DOHH2 (cell line): ENCODE measurements around the gene PRRG3.

Source experiments
- H3F3A ChIP-seq: fragments of 200-600 bp; sonication (generic), shearing (Covaris generic); 2 replicates; pipeline ENCODE4 v1.6.0; 2016; ENCODE audit warnings: antibody characterized with exemption, mild to moderate bottlenecking; ENCODE audit not compliant: control insufficient read depth, insufficient read depth
- H3K27ac ChIP-seq: fragments of 200-600 bp; sonication (generic); 2 replicates; pipeline ENCODE4 v1.5.1; 2014; ENCODE audit warnings: low read depth, mild to moderate bottlenecking, low read length, moderate library complexity
- H3K27me3 ChIP-seq: fragments of 200-600 bp; sonication (generic); 2 replicates; pipeline ENCODE4 v1.6.1; 2014; ENCODE audit warnings: mild to moderate bottlenecking, low read length, mixed read lengths; ENCODE audit not compliant: control insufficient read depth
- H3K36me3 ChIP-seq: fragments of 200-600 bp; sonication (generic); 2 replicates; pipeline ENCODE4 v1.6.1; 2014; ENCODE audit warnings: mild to moderate bottlenecking, low read length, moderate library complexity, mixed read lengths; ENCODE audit not compliant: control insufficient read depth
- H3K4me1 ChIP-seq: fragments of 200-600 bp; sonication (generic); 2 replicates; pipeline ENCODE4 v1.6.1; 2014; ENCODE audit warnings: mild to moderate bottlenecking, low read length, mixed read lengths; ENCODE audit not compliant: control insufficient read depth
- H3K4me2 ChIP-seq: fragments of 200-600 bp; sonication (generic); 2 replicates; pipeline ENCODE4 v1.6.0; 2014; ENCODE audit warnings: mild to moderate bottlenecking, low read length, moderate library complexity
- H3K4me3 ChIP-seq: fragments of 200-600 bp; sonication (generic); 2 replicates; pipeline ENCODE4 v1.5.1; 2014; ENCODE audit warnings: mild to moderate bottlenecking, low read length, mixed read lengths
- H3K79me2 ChIP-seq: fragments of 200-600 bp; sonication (generic); 2 replicates; pipeline ENCODE4 v1.6.1; 2014; ENCODE audit warnings: mild to moderate bottlenecking, low read length, mixed read lengths; ENCODE audit not compliant: control insufficient read depth
- H3K9me2 ChIP-seq: fragments of 200-600 bp; sonication (generic); replicated peaks from 2 replicates; pipeline ENCODE4 v1.6.1; 2014; ENCODE audit warnings: mild to moderate bottlenecking, low read length, mixed read lengths; ENCODE audit not compliant: control insufficient read depth
- H3K9me3 ChIP-seq: fragments of 200-600 bp; sonication (generic); 2 replicates; pipeline ENCODE4 v1.6.1; 2014; ENCODE audit warnings: antibody characterized with exemption, low read length, mixed read lengths; ENCODE audit not compliant: control insufficient read depth, insufficient read depth
- H4K20me1 ChIP-seq: fragments of 200-600 bp; sonication (generic); 2 replicates; pipeline ENCODE4 v1.6.0; 2014; ENCODE audit warnings: low read depth, mild to moderate bottlenecking, antibody characterized with exemption, low read length, moderate library complexity; ENCODE audit not compliant: control insufficient read depth, insufficient read depth
- CTCF ChIP-seq: fragments of 200-600 bp; sonication (generic); IDR thresholded peaks from one replicate; pipeline ENCODE4 v1.5.1; 2014; ENCODE audit warnings: antibody characterized with exemption, mild to moderate bottlenecking, low read depth, low read length; ENCODE audit not compliant: poor library complexity, severe bottlenecking
- EZH2phosphoT487 ChIP-seq: fragments of 200-600 bp; sonication (generic); IDR thresholded peaks from 2 replicates; pipeline ENCODE4 v1.6.1; 2017; ENCODE audit warnings: borderline replicate concordance, mild to moderate bottlenecking, antibody characterized with exemption, low read length, moderate library complexity, mixed read lengths

The PRRG3 gene

DNA sequence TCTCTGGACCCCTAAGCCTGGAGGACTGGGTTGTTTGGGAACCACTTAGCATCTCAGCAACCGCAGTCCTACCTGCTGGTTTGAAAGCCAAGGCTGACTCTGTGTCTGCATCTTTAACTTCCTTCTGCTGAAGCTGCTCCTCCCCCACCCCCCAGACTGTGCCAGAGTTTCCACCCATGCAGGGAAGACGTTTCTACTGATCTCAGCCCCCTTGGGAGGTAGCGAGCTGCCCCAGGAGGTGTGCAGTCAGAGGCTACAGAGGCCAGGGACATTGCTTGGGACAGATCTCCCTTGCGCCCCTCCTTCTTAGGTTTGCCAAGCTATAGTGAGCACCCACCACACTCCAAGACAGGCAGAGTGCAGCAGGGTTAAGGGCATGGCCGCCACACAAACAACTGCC, 15.9 kb downstream of the PRRG3 start:
- H3F3A ChIP-seq, result no peaks in the 10 kb centered on the region
- H3K9me3 ChIP-seq, result no peaks in the 10 kb centered on the region
- H3K79me2 ChIP-seq, result no peaks in the 10 kb centered on the region
- H3K4me3 ChIP-seq, result no peak overlapping the region
- no peak for TF ChIP-seq EZH2phosphoT487
- no peaks in the 10 kb centered on the region for H3K36me3 ChIP-seq
- no peaks in the 10 kb centered on the region for H4K20me1 ChIP-seq
- H3K27me3 ChIP-seq, result no peaks in the 10 kb centered on the region
- no peak overlapping the region for H3K4me2 ChIP-seq
- H3K27ac ChIP-seq, result no peak overlapping the region
- H3K9me2 ChIP-seq, result no peaks in the 10 kb centered on the region
- no peaks in the 10 kb centered on the region for H3K4me1 ChIP-seq

DNA sequence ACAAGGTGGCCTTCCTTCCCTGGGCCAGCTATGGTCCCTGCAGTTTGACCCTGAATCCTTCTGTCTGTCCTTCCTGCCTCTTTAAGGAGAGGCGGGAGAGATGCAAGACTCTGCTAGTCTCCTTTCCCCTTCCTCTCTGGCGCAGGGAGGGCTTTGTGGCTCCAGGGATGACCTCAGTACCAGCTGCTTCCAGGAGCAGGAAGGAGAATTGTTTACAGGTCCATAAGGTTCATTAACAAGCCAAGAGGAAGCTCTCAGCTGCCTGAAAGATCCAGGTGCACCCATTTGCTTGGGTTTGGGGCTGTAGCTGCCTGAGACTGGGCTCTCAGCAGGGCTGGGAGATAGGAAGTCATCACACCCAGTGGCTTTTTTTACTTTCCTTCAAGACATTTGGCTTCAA, 16.5 kb downstream of the PRRG3 start:
- Histone ChIP-seq H3K9me3 (no peaks in the 10 kb centered on the region), H3K4me2 (no peak overlapping the region), H3K79me2 (no peaks in the 10 kb centered on the region), H3K4me3 (no peak overlapping the region), H3K27ac (no peak overlapping the region), H3K27me3 (no peaks in the 10 kb centered on the region), H3K36me3 (no peaks in the 10 kb centered on the region), H3F3A (no peaks in the 10 kb centered on the region), H3K4me1 (no peaks in the 10 kb centered on the region), H4K20me1 (no peaks in the 10 kb centered on the region), H3K9me2 (no peaks in the 10 kb centered on the region)
- TF ChIP-seq EZH2phosphoT487, result no peak
- TF ChIP-seq CTCF, result no peak

DNA sequence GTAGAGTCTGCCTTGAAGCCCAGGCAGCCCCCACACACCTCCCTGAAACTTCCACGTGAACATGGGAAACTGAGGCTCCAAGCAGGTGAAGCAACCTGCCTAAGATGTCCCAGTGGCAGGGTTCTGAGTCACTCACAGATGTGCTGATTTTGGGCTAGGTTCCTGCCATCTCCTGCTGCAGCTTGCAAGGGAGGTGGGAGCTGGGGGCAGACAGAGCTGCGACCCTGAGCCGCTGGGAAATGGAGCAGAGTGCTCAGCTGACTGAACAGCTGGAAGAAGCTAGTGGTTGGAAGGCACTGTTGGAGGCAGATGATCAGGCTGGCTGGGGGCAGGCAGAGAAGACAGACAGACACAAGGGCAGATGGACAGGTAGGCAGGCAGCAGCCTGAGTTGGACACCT, 17.0 kb downstream of the PRRG3 start:
- H3K9me2 ChIP-seq, result no peaks in the 10 kb centered on the region
- no peaks in the 10 kb centered on the region for H3K4me1 ChIP-seq
- H3K4me2 ChIP-seq, result no peak overlapping the region
- H3K36me3 ChIP-seq, result no peaks in the 10 kb centered on the region
- no peaks in the 10 kb centered on the region for H3F3A ChIP-seq
- no peaks in the 10 kb centered on the region for H4K20me1 ChIP-seq
- TF ChIP-seq CTCF (no peak), EZH2phosphoT487 (no peak)
- H3K27ac ChIP-seq, result no peak overlapping the region
- H3K27me3 ChIP-seq, result no peaks in the 10 kb centered on the region
- no peaks in the 10 kb centered on the region for H3K79me2 ChIP-seq
- H3K9me3 ChIP-seq, result no peaks in the 10 kb centered on the region
- H3K4me3 ChIP-seq, result no peak overlapping the region

DNA sequence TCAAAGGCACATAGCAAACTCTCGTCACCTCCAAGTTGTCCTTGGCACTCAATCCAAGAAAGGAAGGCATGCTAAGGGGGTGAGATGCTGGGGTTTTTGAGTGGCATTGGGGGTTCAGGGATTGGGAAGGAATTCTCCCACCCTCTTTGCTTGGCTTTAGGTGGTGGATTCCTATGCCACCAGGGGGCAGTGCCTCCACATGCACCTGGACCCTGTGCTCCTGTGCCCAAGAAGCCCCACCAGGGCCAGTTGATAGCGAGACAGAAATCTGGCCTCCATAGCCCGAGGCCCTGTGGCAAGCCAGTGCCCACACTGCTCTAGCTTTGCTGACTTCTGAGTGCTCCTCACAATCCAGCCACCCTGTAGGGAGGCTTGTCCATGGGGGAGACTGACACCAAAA, 18.6 kb downstream of the PRRG3 start:
- H4K20me1 ChIP-seq, result no peaks in the 10 kb centered on the region
- no peaks in the 10 kb centered on the region for H3K4me1 ChIP-seq
- H3K27ac ChIP-seq, result no peak overlapping the region
- H3K79me2 ChIP-seq, result no peaks in the 10 kb centered on the region
- H3K4me3 ChIP-seq, result no peak overlapping the region
- H3K36me3 ChIP-seq, result no peaks in the 10 kb centered on the region
- H3K4me2 ChIP-seq, result no peak overlapping the region
- H3K27me3 ChIP-seq, result no peaks in the 10 kb centered on the region
- TF ChIP-seq CTCF (peak; percentile 46), EZH2phosphoT487 (no peak)
- H3K9me2 ChIP-seq, result no peaks in the 10 kb centered on the region
- H3K9me3 ChIP-seq, result no peaks in the 10 kb centered on the region
- H3F3A ChIP-seq, result no peaks in the 10 kb centered on the region
